ENCODE results near the gene TPST2. TPM values are rescaled to one million over a fixed set of nuclear protein-coding genes. Genes with fewer than 3 reads are reported as not detected.

Gene TPST2
- total RNA-seq, 1 experiment from 2014 or later, result 7.0 TPM

GRCh38 chr22:26542831-26543230 is 47.1 kb downstream of the TPST2 start:
- Mint-ChIP-seq H3K27me3 (ENCODE audit: insufficient read depth, unreplicated experiment) (no peaks in the 10 kb centered on the region), H3K36me3 (ENCODE audit: insufficient read depth, unreplicated experiment) (no peaks in the 10 kb centered on the region), H3K27ac (ENCODE audit: low read depth, unreplicated experiment) (no peak overlapping the region), H3K4me3 (ENCODE audit: unreplicated experiment) (no peak overlapping the region), H3K4me1 (ENCODE audit: insufficient read depth, unreplicated experiment) (no peaks in the 10 kb centered on the region), H3K9me3 (ENCODE audit: unreplicated experiment) (no peaks in the 10 kb centered on the region)
- TF ChIP-seq, protein P1, sequence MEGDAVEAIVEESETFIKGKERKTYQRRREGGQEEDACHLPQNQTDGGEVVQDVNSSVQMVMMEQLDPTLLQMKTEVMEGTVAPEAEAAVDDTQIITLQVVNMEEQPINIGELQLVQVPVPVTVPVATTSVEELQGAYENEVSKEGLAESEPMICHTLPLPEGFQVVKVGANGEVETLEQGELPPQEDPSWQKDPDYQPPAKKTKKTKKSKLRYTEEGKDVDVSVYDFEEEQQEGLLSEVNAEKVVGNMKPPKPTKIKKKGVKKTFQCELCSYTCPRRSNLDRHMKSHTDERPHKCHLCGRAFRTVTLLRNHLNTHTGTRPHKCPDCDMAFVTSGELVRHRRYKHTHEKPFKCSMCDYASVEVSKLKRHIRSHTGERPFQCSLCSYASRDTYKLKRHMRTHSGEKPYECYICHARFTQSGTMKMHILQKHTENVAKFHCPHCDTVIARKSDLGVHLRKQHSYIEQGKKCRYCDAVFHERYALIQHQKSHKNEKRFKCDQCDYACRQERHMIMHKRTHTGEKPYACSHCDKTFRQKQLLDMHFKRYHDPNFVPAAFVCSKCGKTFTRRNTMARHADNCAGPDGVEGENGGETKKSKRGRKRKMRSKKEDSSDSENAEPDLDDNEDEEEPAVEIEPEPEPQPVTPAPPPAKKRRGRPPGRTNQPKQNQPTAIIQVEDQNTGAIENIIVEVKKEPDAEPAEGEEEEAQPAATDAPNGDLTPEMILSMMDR (IDR thresholded peaks at IDR 0.05; ENCODE audit: unreplicated experiment), result no peak
- intact Hi-C loops (cut with micrococcal nuclease), result no loop called here
- CTCF ChIA-PET, result no interaction called here
- BruUV-seq (replicated peaks), result no TSS peak
- no peak for DNase-seq (ENCODE audit: unreplicated experiment)
- POLR2A ChIA-PET, result no interaction called here

DNA sequence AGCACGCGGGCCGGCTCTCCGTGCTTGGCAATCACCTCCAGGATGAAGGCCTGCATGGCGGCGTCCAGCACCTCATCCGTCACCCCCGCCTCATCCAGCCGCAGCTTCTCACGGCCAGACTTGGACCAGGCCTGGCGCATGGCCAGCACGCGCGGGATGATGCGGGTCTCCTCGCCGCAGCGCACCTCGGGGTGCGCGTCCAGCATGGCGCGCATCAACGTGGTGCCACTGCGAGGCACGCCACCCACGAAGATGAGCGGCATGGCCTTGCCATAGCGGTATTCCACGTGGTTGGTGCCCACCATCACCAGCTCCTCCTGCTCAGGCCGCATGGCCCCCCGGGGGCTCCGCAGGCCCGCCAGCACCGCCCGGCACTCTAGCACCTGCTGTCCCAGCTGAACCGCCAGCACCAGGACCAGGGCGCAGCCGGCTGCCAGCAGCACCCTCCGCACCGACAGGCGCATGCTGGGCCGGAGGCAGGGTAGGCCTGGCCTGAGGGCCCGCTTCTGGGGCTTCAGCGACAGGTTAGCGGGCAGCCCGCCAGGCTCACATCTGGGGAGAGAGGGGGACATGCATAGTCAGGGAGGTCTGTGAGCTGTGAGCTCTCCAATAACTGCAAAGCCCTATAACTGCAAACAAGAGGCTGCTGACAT is 48.6 kb downstream of the TPST2 start:
- H3K27me3 Mint-ChIP-seq (ENCODE audit: insufficient read depth, unreplicated experiment), result no peaks in the 10 kb centered on the region
- H3K4me1 Mint-ChIP-seq (ENCODE audit: insufficient read depth, unreplicated experiment), result no peaks in the 10 kb centered on the region
- DNase-seq (ENCODE audit: unreplicated experiment), result no peak
- no peaks in the 10 kb centered on the region for H3K36me3 Mint-ChIP-seq (ENCODE audit: insufficient read depth, unreplicated experiment)
- TF ChIP-seq, protein P1 (IDR thresholded peaks at IDR 0.05; ENCODE audit: unreplicated experiment), result no peak
- H3K4me3 Mint-ChIP-seq (ENCODE audit: unreplicated experiment), result no peak overlapping the region
- no TSS peak for BruUV-seq (replicated peaks)
- ChIA-PET CTCF (interaction anchor here (0.5 kb wide), 1 partner anchor 1772 kb away, joined by 3 read pairs; no protein-coding TSS in a partner anchor), POLR2A (interaction anchor here (0.5 to 1.0 kb wide), 2 partner anchors 51 to 56 kb away, joined by 3 read pairs; no protein-coding TSS in a partner anchor)
- H3K9me3 Mint-ChIP-seq (ENCODE audit: unreplicated experiment), result no peaks in the 10 kb centered on the region
- H3K27ac Mint-ChIP-seq (ENCODE audit: low read depth, unreplicated experiment), result no peak overlapping the region
- intact Hi-C loops (cut with micrococcal nuclease), result no loop called here

DNA sequence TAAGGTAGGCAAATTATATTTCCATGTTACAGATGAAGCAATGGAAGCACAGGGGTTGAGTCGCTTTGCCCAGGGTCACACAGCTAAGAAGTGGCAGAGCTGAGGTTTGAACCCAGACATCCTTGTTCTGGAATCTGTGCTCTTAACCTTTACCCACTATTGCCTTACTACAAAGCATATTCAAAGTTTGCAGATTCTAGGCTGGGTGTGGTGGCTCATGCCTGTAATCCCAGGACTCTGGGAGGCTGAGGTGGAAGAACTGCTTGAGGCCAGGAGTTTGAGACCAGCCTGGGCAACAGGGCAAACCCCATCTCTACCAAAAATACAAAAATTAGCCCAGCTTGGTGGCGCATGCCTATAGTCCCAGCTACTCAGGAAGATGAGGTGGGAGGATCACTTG is 49.8 kb downstream of the TPST2 start:
- Mint-ChIP-seq H3K36me3 (ENCODE audit: insufficient read depth, unreplicated experiment) (no peaks in the 10 kb centered on the region), H3K27ac (ENCODE audit: low read depth, unreplicated experiment) (no peak overlapping the region)

GRCh38 chr22:26536762-26537134 is 53.2 kb downstream of the TPST2 start:
- intact Hi-C loops (cut with micrococcal nuclease), result no loop called here
- BruUV-seq (replicated peaks), result no TSS peak
- Mint-ChIP-seq H3K27me3 (ENCODE audit: insufficient read depth, unreplicated experiment) (no peaks in the 10 kb centered on the region), H3K36me3 (ENCODE audit: insufficient read depth, unreplicated experiment) (no peaks in the 10 kb centered on the region), H3K4me3 (ENCODE audit: unreplicated experiment) (no peak overlapping the region), H3K27ac (ENCODE audit: low read depth, unreplicated experiment) (no peak overlapping the region), H3K4me1 (ENCODE audit: insufficient read depth, unreplicated experiment) (peaks cover 5% of the 10 kb centered on the region), H3K9me3 (ENCODE audit: unreplicated experiment) (no peaks in the 10 kb centered on the region)
- no peak for DNase-seq (ENCODE audit: unreplicated experiment)
- ChIA-PET CTCF (interaction anchor here (0.6 to 1.0 kb wide), 4 partner anchors 31 to 92 kb away, joined by 3 to 6 read pairs (median 4); no protein-coding TSS in a partner anchor), POLR2A (no interaction called here)
- TF ChIP-seq, protein P1 (IDR thresholded peaks at IDR 0.05; ENCODE audit: unreplicated experiment), result no peak

More for the DNA sequence above, 49.8 kb downstream of the TPST2 start:
- no peak for DNase-seq (ENCODE audit: unreplicated experiment)
- no TSS peak for BruUV-seq (replicated peaks)
- ChIA-PET CTCF (interaction anchor here (0.7 kb wide), 1 partner anchor 19 kb away, joined by 3 read pairs; no protein-coding TSS in a partner anchor), POLR2A (no interaction called here)
- intact Hi-C loops (cut with micrococcal nuclease), result no loop called here
- no peak overlapping the region for H3K4me3 Mint-ChIP-seq (ENCODE audit: unreplicated experiment)
- H3K9me3 Mint-ChIP-seq (ENCODE audit: unreplicated experiment), result no peaks in the 10 kb centered on the region
- H3K27me3 Mint-ChIP-seq (ENCODE audit: insufficient read depth, unreplicated experiment), result no peaks in the 10 kb centered on the region
- no peaks in the 10 kb centered on the region for H3K4me1 Mint-ChIP-seq (ENCODE audit: insufficient read depth, unreplicated experiment)
- TF ChIP-seq, protein P1 (IDR thresholded peaks at IDR 0.05; ENCODE audit: unreplicated experiment), result no peak
